Measurements from ENCODE around the gene LRRC4B.
"Not testable (repeated sequence)": the region's sequence is repeated elsewhere in the genome, so short reads cannot be mapped to it uniquely, and the experiment has no call there.

Gene LRRC4B

GRCh38 chr19:50551034-50551714 lies 17.1 kb downstream of the LRRC4B start:
- DNase-seq: no peak

- no peak for DNase-seq
These were observed 17.7 kb downstream of the LRRC4B start for GRCh38 chr19:50550594-50550966.

GRCh38 chr19:50549927-50550593 lies 18.2 kb downstream of the LRRC4B start:
- no peak for DNase-seq

- DNase-seq: no peak
These were observed 18.9 kb downstream of the LRRC4B start for GRCh38 chr19:50549059-50549926.

GRCh38 chr19:50548191-50549058 lies 19.8 kb downstream of the LRRC4B start:
- DNase-seq: no peak

- no peak for DNase-seq
These were observed 20.6 kb downstream of the LRRC4B start for GRCh38 chr19:50547385-50548190.

GRCh38 chr19:50546527-50547221 lies 21.6 kb downstream of the LRRC4B start:
- DNase-seq: no peak

- DNase-seq: no peak
These were observed 25.3 kb downstream of the LRRC4B start for GRCh38 chr19:50542943-50543342.

- DNase-seq: no peak
These were observed 30.4 kb downstream of the LRRC4B start for GRCh38 chr19:50537769-50538230.

- DNase-seq: no peak
These were observed 30.9 kb downstream of the LRRC4B start for GRCh38 chr19:50537306-50537685.

GRCh38 chr19:50536662-50537305 lies 31.5 kb downstream of the LRRC4B start:
- no peak for DNase-seq

GRCh38 chr19:50535672-50536187 lies 32.5 kb downstream of the LRRC4B start:
- DNase-seq: no peak

GRCh38 chr19:50534478-50534877 lies 33.8 kb downstream of the LRRC4B start:
- no peak for DNase-seq

GRCh38 chr19:50532952-50533351 lies 35.3 kb downstream of the LRRC4B start:
- DNase-seq: no peak

GRCh38 chr19:50531171-50531612 lies 37.0 kb downstream of the LRRC4B start:
- no peak for DNase-seq

GRCh38 chr19:50528052-50528451 lies 40.2 kb downstream of the LRRC4B start:
- DNase-seq: not testable (repeated sequence)

- no peak for DNase-seq
These were observed 45.4 kb downstream of the LRRC4B start for GRCh38 chr19:50522881-50523280.

GRCh38 chr19:50520822-50521465 lies 47.3 kb downstream of the LRRC4B start:
- DNase-seq: no peak

GRCh38 chr19:50519006-50519575 lies 49.1 kb downstream of the LRRC4B start:
- no peak for DNase-seq

Data from NCI-H510A (cell line).